HG02840 (cell line): Measurements from ENCODE around the gene PGAP3.

Experiments
- ATAC-seq: cut with Tn5 transposase; IDR thresholded peaks from one replicate; pipeline ENCODE4 v1.9.1; 2021; ENCODE audit warnings: mild to moderate bottlenecking, moderate library complexity, moderate number of reproducible peaks; ENCODE audit not compliant: unreplicated experiment, low FRiP score

The PGAP3 gene

DNA sequence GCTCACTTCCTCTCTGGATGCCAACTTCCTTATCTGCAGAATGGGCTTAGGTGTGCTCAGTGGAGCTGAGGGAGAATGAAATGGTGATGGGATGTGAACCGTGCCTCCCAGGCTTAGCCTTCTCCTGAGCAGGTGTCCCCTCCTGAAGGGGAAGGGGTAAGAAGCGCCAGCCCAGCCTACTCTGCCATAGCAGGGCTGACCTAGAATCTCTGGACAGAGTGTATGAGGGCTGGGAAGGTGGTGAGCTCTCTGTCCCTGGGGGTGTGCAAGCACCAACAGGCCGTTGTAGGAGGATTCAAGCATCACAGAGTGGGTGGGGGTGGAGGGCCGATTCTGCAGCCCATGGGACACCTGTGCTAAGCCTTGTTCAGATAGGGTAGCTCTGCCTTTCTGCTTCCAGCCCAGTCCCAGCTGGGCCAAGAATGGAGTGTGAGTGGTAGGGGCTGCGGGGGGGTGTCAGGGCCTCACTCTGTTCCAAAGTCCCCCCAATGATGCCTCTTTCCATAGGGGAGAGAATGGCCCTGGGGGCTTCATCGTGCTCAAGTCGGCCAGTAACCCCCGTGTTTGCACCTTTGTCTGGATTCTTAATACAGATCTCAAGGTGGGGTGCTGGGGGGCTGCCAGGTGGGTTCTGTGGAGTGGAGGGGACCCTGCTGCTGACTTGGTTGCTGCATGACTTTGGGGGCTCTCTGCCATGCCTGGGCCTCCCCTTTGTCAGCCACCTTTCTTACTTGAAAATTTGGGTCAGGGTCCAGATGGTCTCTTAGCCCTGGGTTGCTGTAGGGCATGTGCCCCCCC is 25.9 kb downstream of the PGAP3 start:
- no peak for ATAC-seq

DNA sequence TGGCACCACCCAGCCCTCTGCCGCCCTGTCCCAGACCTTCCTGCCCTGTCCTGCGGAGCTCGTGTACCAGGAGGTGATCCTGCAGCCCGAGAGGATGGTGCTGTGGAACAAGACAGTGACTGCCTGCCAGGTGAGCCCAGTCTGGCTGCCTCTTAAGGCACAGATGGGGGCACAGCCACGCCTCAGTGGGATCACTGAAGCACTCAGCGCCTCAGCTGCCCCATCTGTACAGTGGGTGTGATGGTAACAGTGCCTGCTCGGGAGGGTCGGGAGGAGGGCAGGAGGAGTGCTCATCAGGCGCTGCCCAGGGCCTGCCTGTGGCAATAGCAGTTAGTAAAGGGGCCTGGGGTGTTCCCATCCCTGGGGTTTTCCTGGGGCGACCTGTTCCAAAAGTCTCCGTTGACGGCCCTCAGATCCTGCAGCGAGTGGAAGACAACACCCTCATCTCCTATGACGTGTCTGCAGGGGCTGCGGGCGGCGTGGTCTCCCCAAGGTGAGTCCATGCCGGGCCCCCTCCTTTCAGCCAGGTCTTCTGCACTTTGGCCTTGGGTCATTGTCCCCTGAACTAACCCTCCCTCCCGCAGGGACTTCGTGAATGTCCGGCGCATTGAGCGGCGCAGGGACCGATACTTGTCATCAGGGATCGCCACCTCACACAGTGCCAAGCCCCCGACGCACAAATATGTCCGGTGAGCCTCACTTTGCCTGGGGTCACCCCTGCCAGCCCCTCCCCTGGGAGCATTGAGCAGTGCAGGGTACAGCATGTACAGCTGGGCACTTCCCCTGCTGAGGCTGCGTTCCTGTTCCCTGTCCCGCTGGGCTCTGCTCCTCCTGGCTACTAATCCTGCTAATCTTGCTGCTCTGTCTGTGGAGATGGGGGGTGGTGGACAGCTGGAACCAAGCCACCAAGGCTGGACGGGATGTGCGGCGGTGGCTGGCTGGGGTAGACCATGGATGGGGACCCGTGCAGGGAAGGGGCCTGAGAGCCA is 27.2 kb downstream of the PGAP3 start:
- no peak for ATAC-seq

DNA sequence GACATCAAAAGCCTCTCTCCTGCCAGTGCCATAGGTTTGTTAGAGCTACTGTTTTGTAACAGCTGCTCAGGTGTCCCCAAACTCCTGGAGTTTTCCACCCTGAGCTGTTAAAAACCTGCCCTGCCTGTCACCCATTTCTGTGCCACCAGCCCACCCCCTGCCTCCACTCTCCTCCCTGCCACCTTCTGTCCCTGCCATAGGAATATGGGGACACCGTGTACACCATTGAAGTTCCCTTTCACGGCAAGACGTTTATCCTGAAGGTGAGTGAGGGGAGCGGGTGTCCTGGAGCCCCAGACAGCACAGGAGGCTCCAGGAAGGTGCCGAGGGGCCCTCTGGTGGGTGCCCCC is 27.9 kb downstream of the PGAP3 start:
- ATAC-seq = no peak

DNA sequence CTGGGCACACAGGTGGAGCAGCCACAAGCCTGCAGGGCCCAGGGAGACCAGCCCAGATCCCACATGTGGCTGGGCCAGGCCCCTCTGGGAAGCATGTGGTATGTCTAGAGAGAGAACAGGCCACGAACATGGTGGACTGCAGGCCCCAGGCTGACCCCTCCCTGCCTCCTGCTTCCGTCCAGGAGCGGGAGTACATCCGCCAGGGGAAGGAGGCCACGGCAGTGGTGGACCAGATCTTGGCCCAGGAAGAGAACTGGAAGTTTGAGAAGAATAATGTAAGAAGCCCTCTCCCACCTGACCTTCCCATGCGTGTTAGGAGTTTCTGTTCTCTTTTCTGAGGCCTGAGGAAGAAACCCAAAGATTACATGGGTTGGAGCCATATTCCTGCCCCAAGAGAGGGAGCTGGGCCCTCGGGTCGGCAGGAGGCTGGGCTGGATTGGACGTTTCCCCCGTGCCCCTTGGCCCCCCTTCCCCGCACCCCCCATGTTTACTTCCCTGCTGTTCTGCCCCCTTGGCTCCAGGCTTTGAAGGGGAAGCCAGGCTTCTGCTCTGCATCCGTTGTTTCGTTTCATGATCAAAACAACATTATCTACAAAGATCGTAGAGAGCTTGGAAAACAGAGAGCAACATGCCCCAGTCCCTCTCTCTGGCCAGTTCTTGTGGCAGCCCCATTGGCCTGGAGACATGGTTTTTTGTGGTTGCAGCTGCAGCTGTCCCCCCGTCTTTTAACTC is 28.4 kb downstream of the PGAP3 start:
- no peak for ATAC-seq

DNA sequence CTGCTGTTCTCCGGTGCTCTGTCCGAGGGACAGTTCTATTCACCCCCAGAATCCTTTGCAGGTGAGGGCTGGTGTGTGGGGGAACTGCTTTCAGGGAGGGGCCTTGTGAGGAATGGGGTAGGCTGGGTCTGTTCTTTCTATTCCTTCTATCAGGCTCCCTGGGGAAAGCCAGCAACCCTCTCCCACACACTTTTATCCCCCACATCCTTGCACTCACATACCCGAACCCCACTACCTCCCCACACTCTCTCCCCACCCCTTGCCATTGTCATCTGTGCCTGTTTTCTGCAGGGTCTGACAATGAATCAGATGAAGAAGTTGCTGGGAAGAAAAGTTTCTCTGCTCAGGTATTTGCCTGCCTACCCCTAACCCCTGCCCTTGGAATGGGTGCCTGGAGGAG is 29.1 kb downstream of the PGAP3 start:
- no peak for ATAC-seq

DNA sequence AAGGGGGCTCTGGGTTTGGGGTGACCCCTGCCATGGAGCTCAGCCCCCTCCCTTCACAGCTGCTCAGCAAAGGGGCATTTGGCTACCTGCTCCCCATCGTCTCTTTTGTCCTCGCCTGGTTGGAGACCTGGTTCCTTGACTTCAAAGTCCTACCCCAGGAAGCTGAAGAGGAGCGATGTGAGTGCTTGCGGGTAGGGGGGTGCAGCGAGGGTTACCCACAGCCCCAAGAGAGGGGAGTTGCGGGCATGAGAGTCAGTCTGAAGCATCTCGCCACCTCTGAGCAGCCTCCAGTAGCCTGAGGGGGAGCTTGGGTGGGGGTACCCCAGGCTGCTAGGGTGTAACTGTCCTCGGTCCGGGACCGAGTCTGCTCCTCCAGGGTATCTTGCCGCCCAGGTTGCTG is 29.5 kb downstream of the PGAP3 start:
- ATAC-seq = no peak

DNA sequence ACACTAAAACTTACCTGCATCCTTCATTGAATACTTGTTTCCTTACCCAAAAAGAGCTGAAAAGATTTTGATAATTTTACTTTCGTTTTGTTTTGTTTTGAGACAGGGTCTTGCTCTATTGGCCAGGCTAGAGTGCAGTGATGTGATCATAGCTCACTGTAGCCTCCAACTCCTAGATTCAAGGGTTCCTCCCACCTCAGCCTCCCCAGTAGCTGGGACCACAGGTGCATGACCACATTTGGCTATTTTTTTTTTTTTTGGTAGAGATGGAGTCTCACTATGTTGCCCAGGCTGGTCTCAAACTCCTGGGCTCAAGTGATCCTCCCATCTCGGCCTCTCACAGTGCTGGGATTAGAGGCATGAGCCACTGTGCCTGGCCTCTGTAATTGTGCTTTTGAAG is 32.8 kb downstream of the PGAP3 start:
- no peak for ATAC-seq

DNA sequence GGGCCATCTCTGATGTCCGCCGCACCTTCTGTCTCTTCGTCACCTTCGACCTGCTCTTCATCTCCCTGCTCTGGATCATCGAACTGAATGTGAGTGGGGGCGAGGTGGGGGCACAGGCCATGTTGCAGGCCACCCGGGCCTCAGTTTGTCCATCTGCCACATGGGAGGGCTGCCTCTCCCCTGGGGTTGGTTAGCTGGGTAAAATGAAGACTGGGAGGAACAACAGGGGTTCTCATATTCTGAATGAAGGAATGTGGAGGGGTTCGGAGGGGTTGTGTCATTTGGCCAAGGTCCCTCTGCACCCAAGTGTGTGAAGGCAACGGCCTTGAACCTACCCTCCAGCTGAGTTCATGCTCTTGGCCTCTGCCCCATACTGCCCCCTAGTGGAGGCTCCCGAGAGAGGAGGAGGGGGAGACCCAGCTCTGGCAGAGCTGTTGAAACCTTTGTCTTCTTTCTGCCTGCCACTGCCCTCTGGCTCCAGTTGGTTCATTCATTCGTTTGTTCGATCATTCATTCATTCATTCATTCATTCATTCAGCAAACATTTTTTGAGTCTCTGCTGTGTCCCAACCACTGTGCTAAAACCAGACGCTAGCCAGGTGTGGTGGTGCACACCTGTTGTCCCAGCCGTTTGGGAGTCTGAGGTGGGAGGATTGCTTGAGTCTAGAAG is 34.1 kb downstream of the PGAP3 start:
- ATAC-seq = no peak

DNA sequence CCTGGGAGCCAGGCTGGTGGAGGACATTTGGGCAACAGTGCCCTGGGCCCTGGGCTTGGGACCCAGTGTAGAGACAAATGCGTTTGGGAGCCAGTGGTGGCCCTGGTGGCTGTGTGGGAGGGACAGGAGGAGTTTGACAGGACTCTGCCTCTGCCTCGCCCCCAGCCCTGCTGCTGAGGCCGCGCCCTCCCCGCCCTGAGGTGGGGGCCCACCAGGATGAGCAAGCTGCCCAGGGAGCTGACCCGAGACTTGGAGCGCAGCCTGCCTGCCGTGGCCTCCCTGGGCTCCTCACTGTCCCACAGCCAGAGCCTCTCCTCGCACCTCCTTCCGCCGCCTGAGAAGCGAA is 34.6 kb downstream of the PGAP3 start:
- no peak for ATAC-seq

DNA sequence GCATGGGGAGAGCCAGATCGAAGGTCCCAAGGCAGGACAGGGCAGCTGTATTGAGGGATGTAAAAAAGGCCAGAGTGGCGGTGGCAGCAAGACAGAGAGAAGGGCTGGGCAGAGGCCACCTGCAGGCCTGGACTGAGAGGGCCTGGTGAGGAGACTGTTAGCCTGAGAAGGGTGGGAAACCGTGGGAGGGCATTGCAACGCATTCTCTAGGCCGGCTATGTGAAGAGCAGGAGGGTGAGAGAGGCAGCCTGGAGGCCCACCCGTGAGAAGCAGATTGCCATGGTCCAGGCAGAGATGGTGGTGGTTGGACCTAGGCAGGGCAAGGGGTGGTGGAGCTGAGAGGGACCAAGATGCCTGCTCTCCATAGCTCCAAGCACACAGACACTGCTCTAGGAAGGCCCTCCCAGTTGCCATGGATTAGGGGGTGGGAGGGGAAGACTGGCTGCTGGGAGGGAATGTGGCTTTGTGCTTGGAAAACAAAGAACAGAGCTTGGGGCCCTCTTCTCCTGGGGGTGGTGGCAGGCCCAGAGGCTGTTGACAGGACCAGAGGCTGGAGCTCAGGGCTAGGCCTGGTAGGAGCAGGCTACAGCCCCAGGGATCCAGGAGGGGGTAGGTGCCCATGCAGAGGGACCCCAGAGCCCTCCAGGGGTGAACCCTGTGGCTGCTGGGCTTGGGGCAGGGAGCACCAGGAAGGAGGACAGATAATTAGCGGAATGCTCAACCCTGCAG is 35.1 kb downstream of the PGAP3 start:
- ATAC-seq = no peak

DNA sequence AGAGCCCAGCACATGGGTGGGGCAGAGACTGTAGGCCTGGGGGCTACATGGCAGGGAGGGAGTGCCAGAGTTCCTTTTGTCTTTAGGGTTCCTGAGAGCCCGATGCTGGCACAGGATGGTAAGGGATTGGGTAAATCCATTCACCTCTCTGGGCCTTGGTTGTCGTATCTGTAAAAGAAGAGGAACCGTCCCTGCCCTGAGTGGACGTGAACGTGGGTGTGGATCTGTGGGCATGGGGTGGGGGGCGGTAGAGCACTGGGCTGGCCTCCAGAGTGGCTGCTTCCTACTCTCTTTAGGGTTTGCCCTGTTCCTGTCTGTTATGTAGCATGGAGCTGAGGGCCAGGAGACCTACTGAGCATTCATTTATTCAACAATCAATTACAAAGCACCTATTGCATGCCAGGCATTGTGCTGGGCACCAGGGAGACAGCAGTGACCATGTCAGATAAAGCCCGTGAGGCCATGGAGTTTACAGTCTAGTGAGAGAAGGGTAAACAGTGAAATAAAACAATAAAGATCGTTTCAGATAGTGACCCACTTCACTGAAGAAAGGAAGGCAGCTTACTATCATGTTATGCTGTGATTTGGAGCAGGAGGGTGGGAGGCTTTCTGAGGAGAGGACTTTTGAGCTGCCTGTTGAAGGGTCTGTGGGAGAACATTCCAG is 35.8 kb downstream of the PGAP3 start:
- ATAC-seq = no peak

DNA sequence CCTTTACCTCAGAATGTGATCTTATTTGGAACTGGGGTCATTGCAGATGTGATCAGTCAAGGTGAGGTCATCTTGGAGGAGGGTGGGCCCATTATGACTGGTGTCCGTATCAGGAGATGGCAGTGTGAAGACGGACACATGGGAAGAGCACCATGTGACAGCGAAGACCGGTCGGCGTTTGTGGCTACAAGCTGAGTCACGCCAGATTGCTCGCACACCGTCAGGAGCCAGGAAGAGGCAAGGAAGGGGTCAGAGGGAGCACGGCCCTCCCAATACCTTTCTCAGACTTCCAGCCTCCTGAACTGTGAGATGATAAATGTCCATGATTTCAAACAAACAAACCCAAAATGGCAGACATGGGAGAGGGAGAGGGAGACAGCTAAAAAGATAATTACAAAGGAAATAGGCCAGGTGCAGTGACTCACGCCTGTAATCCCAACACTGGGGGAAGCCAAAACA is 37.7 kb downstream of the PGAP3 start:
- no peak for ATAC-seq

DNA sequence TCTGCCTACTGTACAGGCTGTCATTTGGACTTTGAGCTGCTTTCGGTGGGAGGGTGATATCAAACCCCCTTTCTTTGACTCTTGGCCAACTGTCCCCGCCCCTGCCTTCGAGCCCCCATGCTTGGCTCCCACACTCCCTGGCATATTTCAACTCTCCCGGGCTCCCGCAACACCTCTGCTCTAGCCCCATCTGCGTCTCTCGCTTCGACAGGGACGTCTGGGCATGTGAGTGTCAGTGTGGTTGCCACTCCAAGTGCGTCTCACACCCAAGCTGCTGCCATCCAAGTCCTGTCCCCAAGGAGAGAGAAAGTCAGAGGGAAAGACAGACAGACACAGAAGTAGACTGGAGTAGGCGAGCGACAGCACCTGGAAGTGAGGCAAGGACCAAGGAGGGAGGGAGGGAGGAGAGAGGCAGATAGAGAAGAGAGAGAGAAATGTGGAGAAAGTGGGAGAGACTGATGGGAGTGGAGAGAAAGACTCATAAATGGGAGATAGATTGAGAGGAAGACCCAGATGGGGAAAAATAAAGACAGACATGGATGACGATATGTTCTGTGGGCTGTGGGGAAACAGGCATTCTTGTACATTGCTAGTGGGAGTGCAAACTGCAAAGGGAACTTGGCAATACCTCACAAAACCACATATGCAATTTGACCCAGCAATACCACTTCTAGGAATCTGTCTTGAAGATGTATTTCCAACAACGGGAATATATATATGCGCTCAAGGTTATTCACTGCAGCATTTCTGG is 39.1 kb downstream of the PGAP3 start:
- no peak for ATAC-seq

DNA sequence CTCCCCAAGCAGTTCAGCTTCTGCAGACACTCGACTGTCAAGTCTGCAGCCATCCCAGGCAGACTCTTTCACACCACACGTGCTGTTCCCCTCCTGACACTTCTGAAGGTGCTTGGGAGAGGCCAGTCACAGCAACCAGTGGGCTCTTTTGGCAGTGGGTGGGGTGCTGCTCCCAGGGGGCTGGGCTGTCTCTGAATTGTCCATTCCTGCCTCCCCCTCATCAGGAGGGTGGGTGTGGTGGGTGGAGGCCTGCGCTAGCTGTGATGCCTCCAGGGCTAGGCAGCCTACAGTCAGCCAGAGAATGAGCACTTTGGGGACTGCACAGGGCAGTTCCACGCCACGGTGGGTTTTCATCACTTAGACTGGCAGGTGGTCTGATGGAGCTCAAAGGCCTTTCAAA is 40.6 kb downstream of the PGAP3 start:
- ATAC-seq = no peak

DNA sequence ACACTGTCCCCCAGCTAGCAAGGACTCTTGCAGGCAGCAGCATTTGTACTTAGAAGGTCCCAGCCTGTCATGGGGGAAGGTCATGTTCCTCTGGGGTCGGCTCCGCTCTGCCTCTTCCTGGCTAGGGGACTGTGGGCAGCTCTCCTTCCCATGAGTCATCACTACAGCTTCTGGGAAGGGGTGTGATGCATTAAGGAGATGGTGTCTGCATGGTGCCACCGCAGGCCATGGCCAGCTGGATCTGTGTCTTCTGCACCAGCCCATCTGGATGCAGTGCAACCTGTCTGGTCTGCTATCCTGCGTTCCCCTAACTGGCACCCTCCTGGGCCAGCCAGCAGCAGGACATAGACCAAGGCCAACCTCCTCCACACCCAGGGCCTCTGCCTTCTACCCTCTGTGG is 44.6 kb downstream of the PGAP3 start:
- ATAC-seq = no peak

DNA sequence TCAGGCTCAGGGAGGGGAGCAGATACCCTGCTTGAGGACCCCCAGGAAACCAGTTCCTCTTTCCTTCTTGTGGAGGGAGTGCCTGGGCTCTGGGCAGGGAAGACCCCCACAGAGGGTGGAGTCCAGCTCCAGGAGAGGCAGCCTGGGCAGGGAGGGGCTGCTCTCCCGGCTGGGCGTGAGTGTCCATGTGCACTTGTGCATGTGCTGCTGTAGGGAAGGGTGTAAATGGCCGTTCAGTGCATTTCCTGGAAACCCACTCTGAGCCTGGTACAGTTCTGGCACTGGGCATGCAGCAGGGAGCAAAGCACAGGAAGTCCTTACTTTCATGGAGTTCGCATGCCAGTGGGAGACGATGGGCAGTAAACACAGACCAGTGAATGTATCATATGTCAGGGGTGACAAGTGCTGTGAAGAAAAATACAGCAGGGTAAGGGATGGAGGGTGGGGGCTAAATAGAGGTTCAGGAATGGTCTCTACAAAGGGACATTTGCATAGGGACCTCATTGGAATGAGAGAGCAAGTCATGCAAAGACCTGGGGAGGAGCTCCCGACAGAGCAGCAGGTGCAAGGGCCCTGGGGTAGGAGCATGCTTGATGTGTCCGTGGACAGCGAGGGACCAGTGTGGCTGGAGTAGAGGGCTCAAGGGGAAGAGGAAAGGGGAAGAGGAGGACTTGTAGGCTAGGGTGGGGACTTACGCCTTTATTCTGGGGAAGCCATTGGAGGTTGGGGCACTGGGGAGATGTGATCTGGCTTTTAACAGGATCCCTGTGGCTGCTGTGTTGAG is 45.4 kb downstream of the PGAP3 start:
- no peak for ATAC-seq

DNA sequence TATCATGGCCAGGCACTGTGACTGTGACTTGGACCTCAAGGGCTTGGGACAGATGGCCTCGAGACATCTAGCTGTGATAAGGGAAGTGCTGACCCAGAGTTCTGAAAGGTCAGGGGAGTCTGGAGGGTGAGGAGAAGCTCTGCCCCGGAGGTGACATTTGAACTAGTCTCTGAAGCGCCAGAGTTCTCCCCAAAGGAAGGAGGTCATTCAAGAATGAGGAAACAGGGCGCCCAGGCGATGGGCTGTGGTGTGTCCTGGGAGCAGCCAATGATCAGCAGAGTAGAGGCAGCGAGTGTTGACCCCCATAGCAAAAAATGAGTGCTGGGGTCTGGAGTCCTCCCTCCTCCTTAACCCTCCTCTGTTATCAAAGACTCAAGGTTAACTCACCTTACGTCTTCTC is 46.0 kb downstream of the PGAP3 start:
- ATAC-seq = no peak

DNA sequence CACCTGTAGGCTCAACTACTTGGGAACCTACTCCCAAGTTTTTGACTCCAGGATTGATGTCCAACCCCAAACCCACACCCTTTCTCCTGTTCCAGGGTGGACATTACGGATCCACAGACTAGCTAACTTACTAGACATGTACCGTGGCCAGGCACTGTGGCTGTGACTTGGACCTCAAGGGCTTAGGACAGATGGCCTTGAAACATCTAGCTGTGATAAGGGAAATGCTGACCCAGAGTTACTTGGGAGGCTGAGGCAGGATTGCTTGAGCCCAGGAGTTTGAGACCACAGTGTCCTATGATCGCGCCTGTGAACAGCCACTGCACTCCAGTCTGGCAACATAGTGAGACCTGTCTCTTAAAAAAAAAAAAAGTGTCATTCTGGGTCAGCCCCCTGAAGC is 46.8 kb downstream of the PGAP3 start:
- ATAC-seq = no peak
